ENCODE measurements around the gene TCF12.
A peak's percentile ranks its signal among the peaks of the same experiment; 100 is the strongest.
"Not testable (repeated sequence)": the region's sequence is repeated elsewhere in the genome, so short reads cannot be mapped to it uniquely, and the experiment has no call there.

Gene TCF12

DNA sequence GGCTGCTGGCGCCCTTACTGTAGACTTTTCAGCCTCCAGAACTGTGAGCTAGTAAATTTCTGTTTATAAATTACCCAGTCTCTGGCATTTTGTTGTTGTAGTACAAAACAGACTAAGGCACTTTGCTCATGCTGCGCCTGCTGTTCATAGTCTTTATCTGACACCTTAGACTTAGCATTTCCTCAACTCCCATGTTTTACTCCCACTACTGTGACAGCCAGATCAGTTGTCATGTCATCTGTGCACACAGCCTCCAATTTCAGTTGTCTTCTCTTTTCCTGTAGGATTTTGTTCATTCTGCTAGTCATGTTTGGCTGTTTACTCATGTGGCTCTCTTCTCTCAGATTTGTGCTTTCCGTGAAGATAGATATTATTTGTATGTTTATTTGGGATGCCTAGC is 62.0 kb downstream of the TCF12 start:
- DNase-seq: no peak

DNA sequence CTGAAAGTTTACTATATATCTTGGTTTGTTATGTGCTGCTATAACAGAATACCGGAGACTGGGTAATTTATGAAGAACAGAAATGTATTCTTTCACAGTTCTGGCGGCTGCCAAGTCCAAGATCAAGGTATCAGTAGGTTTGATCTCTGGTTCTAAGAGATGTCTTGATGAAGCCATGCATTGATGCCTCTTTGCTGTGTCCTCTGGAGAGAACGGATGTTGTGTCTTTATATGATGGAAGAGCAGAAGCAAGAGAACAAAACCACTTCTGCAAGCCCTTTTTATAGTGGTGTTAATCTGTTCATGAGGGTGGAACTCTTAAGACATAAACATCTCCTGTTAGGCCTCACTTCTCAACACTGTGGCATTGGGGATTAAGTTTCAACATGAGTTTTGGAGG is 62.7 kb downstream of the TCF12 start:
- DNase-seq: no peak

DNA sequence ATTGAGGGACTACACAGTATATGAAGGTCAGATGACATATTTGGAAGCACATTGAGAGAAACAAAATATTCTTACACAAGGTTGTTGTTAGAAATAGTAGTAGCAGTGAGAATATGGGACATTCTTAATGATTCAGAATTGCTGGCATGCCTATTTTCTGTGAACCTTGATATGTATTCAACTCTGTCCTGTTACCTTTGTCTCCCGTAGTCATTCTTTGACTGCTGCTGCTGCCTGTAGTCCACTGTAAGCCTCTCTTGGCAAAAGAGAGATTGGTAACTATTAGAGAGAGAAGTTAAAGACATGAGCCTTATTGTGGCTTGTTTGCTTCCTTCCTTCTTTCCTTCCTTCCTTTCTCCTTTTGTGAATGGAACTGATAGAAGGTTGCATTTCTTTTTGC is 64.5 kb downstream of the TCF12 start:
- DNase-seq: no peak

DNA sequence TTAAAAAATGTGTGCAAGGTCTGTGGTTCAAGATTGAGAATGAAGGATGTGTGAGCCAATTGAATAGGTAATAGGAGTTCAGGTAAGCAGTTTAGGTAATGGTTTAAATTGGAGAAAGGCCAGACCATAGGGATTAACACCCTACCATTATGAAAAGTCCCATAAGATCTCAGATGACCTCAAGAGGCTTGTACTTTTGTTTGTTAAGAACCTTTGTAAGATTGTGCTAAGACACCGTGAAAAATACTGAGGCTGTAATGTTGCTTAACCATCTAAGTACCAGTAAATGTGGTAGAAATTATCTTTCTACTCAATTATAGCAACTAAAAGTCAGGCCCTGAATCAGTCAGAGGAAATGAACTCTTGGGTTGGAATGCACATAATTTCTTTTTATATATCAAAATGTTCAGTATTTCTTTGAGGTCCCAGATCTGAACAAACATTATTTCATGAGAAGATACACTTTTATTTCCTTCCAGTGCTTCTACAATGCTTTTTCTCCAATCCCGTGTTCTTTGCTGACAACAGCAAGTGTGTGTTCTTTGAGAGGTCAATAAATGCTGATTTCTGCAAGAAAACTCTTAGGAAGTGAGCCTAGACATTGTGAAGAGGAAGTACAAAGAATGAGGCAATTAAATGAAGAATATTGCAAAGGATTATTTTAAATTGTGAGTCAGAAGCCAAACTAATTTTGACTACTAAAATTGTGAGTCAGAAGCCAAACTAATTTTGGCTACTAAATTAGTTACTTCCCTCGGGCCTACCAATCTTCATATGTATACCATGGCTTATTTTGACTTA is 66.4 kb downstream of the TCF12 start:
- no peak for DNase-seq

DNA sequence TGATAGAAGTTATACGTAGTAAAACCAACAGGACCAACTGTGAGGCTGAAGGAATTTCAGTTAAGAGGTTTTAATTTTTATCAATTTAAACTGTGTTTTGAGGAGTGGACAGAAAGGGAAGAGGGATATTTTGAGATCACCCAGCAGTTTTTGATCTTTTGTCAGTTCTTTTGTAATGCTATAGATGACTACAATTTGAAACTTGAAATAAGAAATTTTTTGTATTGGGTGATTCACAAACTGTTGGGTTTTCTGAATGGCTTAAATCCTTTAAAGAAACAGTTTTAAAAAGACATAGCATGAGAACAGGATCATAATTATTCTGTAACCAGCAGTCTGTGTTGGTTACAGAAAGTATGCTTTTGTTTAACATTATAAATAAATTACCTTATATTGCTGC is 67.4 kb downstream of the TCF12 start:
- no peak for DNase-seq

DNA sequence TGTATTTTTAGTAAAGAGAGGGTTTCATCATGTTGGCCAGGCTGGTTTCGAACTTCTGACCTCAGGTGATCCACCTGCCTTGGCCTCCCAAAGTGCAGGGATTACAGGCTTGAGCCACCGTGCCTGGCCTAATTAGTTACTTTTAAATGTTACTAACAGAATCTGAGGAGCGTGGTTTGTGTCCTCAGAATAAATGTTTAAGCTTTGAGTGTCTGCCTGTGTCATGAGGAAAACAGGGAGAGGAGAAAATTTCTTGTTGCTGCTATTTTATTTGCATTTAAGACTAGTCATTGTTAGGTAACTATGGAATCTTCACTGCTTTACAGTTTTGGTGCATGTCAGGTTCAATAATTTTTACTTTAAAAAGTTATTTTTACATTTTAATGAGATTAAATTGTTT is 68.8 kb downstream of the TCF12 start:
- DNase-seq: no peak

DNA sequence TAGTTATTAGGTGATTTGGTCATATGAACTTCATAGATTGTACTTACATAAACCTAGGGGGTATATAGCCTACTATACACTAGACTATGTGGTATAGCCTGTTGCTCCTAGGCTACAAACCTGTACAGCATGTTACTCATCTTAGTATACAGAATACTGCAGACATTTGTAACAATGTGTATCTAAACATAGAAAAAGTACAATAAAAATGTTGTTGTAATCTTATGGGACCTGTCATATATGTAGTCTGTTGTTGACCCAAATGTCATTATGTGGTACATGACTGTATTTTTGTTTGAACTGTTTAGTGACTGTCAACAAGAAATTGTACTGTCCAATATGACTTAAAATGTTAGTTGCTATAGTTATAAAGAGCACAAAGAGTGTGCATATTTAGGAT is 69.8 kb downstream of the TCF12 start:
- no peak for DNase-seq

DNA sequence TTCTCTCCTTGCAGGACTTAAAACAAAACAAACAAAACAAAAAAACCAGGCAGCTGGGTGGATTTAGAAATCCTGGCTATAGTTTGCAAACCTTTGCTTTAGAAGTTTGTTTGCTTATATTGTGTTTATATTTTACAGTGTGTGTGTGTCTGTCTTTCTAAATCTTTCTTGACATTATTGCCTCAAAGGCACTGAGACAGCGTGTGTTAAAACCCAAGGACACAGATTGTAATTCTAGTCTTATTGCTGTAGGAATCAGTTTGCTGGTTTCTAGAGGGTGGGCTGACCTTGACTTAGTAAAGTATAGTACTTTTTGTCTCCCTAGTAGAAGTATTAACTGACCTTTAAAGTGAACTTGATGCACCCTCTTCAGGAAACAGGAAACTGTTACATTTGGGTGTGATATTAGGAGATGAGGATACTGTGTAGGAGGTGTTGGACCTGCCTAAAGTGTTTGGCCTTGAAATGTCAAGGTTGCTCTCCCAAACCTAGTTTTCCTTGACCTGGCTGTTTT is 71.0 kb downstream of the TCF12 start:
- DNase-seq: no peak

DNA sequence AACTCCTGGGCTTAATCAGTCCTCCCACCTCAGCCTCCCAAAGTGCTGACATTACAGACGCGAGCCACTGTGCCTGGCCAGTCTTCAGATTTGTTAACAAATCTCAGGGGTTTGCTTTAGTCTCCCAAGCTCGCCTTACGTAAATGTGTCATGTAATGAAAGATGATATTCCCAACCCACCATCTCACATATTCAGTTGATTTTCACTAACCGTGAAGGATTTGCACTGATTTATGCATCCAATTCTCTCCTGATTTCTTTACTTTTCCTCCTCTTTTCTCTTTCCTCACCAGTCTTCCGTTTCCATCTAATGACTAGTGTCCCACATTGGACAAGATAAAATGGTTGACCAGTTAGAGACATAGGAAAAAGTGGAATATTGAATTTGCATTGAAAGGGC is 72.6 kb downstream of the TCF12 start:
- DNase-seq: no peak

DNA sequence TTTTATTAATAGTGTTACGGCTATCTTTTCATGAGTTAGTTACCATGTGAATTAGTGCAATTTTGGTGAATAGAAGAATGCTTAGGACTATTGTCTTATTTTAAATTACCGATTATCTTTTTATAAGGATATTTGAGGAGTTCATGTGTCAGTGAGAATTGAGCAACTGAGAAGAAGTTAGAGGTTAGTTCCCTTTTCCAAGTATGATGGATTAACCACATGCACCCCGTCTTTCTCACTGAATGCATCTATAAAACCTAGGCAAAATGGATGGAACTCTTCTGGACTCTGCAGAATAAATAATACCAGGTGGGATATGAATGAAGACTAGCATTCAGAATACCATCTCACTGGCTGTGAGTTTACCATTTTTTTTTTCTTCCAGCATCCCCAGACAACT is 74.3 kb downstream of the TCF12 start:
- DNase-seq: no peak

DNA sequence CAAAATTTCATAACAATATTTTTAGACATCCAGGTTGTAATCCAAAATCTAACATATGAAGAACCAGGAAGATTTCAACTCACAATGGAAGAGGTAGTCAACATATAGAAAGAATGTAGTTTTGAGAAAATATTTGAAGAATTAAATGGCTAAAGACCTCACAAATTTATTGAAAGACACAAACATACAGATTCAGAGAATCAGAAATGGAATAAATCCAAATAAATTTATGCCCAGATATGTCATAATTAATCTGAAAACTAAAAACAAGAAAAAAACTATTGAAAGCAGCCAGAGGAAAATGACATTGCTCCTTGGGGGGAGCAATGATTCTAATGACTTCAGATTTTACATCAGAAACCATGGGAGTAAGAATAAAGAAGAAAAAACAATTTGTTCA is 75.8 kb downstream of the TCF12 start:
- no peak for DNase-seq

DNA sequence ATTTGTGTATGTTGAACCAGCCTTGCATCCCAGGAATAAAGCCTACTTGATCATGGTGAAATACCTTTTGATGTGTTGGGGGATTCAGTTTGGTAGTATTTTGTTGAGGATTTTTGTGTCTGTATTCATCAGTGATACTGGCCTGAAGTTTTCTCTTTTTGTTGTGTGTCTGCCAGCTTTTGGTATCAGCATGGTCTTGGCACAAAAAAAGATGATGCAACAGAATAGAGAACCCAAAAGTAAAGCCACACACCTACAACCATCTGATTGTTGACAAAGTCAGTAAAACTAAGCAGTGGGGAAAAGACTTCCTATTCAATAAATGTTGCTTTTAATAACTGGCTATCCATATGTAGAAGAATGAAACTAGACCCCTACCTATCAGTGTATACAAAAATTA is 77.6 kb downstream of the TCF12 start:
- DNase-seq: no peak

DNA sequence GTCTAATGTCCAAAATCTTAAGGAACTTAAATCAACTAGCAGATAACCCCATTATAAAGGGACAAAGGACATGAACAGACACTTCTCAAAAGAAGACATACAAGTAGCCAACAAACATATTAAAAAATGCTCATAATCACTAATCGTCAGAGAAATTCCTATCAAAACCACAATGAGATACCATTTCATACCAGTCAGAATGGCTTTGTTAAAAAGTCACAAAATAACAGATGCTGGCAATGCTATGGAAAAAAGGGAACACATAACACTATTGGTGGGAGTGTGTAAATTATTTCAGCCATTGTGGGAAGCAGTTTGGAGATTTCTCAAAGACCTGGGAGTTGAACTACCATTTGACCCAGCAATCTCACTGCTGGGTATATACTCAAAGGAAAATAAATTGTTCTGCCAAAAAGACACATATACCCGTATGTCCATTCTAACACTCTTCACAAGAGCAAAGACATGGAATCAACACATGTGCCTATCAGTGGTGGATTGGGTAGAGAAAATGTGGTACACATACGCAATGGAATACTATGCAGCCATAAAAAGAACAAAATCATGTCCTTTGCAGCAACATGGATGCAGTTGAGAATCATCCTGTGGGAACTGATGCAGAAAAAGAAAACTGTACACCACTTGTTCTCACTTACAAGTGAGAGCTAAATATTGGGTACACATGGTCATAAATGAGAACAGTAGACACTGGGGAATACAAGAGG is 78.5 kb downstream of the TCF12 start:
- no peak for DNase-seq

DNA sequence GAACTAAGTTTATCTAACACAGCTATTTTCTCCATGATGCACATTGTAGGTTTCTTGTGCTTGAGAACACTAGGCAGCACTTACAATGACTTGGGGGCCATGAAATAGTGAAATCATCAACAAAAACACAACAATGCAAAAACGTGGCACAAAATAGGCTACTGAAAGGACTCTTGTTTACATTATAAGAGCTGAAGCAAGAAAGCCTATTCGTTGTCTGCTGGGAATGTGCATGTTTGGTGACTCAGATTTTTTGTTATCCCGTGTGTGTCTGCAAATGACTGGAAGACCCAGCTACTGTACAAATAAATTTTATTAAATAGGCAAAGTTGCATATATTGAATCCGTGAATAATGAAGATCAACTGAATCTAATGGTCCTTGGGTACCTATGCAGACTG is 85.0 kb downstream of the TCF12 start:
- DNase-seq: no peak

DNA sequence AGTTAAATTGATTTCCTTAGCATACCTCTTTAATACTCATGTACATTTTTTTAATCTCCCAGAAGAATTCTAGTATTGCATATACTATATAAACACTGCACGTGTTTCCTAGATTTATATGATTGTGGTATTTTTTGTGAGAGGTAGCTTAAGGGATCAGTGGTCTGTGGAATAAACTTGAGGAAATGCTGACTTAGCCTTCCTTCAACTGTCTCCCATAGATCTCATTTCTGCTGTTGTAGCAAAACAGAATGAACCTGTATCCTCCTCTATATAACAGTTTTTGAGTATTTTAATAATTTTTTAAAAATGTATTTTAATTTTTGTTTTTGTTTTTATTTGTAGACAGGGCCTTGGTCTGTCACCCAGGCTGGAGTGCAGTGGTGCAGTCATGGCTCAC is 86.8 kb downstream of the TCF12 start:
- DNase-seq: no peak

DNA sequence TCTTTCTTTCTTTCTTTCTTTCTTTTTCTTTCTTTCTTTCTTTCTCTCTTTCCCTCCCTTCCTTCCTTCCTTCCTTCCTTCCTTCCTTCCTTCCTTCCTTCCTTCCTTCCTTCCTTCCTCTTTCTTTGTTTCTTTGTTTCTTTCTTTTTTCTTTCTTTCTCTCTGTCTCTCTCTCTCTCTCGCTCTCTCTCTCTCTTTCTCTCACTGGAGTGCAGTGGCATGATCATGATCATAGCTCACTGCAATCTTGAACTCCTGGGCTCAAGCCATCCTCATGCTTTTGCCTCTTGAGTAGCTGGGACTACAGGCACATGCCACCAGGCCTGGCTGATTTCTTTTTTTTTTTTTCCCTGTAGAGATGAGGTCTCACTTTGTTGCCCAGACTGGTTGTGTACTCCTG is 89.4 kb downstream of the TCF12 start:
- DNase-seq: not testable (repeated sequence)

DNA sequence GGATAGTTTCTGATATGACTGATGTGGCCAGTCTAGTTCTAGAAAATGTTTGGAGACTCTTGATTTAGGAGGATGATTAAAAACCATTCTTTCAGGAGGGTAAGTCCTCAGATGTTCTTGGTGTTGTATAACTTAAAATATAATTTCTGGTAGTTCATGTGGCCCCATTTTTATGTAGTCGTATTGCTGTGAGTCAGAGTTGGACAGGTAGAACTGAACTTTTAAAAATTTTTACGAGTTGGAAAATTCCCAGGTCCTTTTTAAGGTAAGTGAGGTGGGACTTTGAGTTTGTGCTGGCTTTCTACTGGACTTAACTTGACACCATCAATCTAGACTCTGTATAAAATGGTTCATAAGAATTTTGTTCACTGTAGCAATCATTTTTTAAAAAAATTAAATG is 92.3 kb downstream of the TCF12 start:
- DNase-seq: no peak

DNA sequence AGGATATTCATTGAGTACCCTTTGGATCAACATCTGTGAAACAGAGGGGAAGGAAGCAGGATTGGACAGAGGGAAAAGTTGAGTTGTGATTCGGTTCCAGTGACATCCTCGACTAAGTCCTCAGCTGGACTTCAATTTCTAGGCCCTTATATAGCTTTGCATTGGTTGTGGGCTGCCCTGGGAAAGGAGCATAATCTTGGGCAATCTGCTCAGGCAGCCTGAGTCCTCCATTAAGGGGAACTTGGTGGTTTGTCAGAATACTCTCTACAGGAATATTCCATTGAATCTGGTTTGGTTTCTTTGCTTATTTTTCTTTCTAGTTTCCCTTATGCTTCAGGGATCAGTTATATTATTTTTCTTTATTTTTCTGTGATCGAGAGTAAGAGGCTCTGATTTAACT is 94.1 kb downstream of the TCF12 start:
- no peak for DNase-seq

DNA sequence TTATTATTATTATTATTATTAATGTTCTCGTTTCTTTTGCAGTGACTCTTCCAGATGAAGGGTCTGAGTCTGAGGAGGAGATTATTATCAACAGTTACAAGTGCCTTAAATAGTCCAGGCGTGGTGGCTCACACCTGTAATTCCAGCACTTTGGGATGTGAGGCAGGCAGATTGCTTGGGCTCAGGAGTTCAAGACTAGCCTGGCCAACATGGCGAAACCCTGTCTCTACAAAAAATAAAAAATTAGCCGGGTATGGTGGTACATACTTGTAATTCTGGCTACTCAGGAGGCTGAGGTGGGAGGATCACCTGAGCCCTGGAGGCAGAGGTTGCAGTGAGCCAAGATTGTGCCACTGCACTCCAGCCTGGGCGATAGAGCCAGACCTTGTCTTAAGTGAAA is 96.5 kb downstream of the TCF12 start:
- DNase-seq: not testable (repeated sequence)

DNA sequence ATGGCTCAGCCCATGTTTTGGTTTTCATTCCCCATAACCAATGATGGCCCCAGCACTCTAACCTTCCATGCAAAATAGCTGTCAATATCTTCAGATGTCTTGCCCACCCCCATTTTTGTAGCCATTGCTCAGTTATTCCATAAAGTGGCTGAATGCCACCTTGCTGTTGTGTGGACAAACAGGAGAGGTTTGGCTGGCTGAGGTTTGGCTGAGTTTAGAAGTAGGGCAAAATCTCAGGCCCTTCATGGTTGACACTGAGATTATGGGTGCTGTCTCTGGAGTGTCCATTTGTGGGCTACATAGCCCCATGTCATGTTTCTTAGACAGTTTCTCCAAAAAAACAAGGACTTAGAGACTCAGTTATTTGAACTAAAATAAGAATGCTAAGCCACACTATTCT is 96.9 kb downstream of the TCF12 start:
- no peak for DNase-seq

DNA sequence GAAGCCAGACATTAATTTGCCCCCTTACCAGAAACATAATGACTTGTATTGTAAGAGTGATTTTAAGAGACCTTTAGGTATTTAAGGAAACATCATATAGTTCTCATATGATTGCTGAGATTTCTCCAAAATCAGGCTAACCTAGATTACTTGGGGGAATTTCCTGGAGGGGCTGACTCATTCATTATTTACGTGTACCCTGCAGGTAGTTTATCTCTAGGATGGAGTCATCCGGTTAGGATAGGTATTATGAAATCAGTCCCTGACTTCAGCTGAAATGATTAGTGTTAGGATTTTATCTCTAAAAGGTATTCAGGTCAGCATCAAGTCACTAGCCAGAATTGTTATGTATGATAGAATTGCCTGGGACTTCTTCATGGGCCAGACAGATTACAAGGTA is 97.5 kb downstream of the TCF12 start:
- no peak for DNase-seq

DNA sequence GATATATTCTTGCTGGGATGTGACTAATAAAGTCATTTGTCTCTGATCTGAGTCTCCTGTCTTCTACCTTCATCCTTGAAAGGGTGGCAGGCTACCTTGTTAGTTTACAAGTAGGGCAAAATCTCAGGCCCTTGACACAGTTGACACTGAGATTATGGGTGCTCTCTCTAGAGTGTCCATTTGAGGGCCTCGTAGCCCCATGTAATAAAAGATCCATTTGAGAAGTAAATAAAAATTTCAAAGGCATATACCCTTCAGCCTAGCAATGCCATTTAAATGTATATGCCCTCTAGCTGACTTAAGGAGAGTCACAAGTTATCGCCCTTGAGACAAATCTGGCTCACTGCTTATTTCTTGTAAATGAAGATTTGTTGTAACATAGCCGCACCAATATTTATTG is 98.6 kb downstream of the TCF12 start:
- DNase-seq: peak in 1 of 2 experiments; percentile 47

DNA sequence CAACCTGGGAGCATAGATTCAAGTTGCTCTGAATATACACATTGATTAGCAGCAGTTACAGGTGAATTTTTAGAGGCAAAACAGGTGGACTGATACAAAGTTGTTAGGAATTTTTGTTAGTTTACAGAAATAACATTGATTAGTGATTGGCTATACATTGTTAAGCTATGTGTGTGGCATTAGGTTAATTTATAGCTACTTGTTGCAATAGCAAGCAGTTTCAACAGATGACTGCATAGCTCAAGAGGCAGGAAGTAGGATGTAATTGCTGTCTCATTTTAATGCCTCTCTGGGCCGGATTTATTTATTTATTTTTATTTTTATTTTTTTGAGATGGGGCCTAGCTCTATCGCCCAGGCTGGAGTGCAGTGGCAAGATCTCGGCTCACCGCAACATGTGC is 99.7 kb downstream of the TCF12 start:
- DNase-seq: no peak

DNA sequence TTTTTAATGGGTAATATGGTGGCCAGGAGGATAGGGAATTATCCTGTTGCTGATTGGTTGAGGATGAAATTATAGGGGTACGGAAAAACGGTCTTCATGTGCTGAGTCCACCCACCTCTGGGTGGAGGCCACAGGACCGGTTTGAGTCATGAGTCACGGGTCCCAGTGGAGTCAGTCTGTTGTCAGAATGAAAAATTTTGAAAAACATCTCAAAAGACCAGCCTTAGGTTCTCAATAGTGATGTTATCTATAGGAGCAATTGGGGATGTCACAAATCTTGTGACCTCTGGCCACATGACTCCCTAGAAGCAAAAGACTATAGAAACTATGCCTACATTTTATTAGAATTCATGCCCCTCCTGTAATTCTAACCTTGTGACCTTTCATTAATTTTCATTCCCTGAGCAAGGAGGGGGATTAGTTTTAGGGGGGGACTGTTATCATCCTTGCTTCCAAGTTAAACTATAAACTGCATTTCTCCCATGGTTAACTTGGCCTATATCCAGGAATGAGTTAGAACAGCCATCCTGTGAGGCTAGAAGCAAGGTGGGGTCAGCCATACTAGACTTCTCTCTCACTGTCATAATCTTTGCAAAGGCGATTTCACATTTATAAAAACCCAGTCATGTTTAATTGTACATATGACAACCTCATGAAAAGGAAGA is 101.2 kb downstream of the TCF12 start:
- no peak for DNase-seq

Data from NCI-H524 (cell line).